GM10266 (cell line): ENCODE results near the gene NPFFR1.

ENCODE experiments used
- DNase-seq: peaks from one replicate; pipeline ENCODE4 v3.0.0; 2012; ENCODE audit errors: extremely low spot score
- TF ChIP-seq, protein P1 (sequence below): IDR thresholded peaks from 2 replicates; pipeline ENCODE4 v1.5.1; 2012; ENCODE audit warnings: mild to moderate bottlenecking, low read depth; ENCODE audit not compliant: control insufficient read depth, insufficient read depth; ENCODE audit errors: missing control alignments

NPFFR1 gene

GRCh38 chr10:70286616-70287015 lies 2.8 kb upstream of the NPFFR1 start:
- TF ChIP-seq, protein P1, sequence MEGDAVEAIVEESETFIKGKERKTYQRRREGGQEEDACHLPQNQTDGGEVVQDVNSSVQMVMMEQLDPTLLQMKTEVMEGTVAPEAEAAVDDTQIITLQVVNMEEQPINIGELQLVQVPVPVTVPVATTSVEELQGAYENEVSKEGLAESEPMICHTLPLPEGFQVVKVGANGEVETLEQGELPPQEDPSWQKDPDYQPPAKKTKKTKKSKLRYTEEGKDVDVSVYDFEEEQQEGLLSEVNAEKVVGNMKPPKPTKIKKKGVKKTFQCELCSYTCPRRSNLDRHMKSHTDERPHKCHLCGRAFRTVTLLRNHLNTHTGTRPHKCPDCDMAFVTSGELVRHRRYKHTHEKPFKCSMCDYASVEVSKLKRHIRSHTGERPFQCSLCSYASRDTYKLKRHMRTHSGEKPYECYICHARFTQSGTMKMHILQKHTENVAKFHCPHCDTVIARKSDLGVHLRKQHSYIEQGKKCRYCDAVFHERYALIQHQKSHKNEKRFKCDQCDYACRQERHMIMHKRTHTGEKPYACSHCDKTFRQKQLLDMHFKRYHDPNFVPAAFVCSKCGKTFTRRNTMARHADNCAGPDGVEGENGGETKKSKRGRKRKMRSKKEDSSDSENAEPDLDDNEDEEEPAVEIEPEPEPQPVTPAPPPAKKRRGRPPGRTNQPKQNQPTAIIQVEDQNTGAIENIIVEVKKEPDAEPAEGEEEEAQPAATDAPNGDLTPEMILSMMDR, result no peak
- DNase-seq, result no peak

DNA sequence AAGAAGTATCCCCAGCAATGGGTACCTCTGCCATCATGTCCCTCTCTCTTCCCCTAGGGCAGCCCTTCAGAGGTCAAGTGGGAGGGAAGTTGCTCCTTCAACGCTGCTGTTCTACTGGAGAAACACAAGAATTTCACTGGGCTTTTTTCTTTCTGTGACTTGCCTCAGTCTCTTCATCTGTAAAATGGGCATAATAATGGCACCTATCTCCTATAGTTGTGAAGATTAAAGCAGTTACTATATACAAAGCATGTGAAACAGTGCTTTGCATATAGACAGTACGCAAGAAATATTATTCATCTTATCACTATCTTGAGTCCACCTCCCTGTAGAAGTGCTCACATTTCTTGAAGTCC lies 1.6 kb upstream of the NPFFR1 start:
- DNase-seq, result no peak
- TF ChIP-seq, protein P1, result no peak

GRCh38 chr10:70284542-70285475 lies 1.0 kb upstream of the NPFFR1 start:
- no peak for DNase-seq
- TF ChIP-seq, protein P1, result no peak

GRCh38 chr10:70283071-70283444 lies 746 bp downstream of the NPFFR1 start:
- no peak for DNase-seq
- TF ChIP-seq, protein P1, result no peak

DNA sequence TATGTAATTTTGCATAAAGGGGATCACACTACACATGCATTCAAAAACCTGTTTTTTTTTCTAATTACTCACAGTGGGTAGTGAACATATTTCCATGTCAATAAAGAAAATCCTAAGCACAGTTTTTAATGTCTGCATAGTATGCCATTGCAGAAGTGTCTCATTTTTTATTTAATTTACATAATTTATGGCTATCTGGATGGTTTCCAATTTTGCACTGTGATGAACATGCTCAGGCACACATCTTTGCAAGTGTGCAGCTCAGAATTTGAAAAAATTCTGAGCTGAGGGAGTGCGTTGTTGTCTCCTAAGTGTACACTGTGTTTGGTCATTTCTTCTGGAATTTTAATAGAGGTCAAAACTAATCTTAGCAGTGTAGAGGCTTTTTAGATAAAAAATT lies 2.2 kb downstream of the NPFFR1 start:
- DNase-seq, result no peak
- TF ChIP-seq, protein P1, result no peak

- DNase-seq, result no peak
- TF ChIP-seq, protein P1, result no peak
These were observed 3.7 kb downstream of the NPFFR1 start for GRCh38 chr10:70280099-70280498.

GRCh38 chr10:70277396-70278030 lies 6.3 kb downstream of the NPFFR1 start:
- TF ChIP-seq, protein P1, result no peak
- no peak for DNase-seq
